Adrenal gland (tissue), 12 donors: Measurements from ENCODE around the gene GRAP2. TPM values are rescaled to one million over a fixed set of nuclear protein-coding genes. Genes with fewer than 3 reads are reported as not detected.

ENCODE experiments used
- DNase-seq, 7 donors: peaks; one replicate each; pipeline ENCODE4 v3.0.0-alpha.2; 2019 to 2020
- H3K27ac ChIP-seq, 5 donors: fragments of 200-600 bp; sonication (generic) in 4 of 5; 1 replicate in 3 of 5; 2 replicates in 2 of 5; pipeline versions ENCODE4 v1.5.1 to v1.8.0; 2016 to 2020; ENCODE audit warnings: mild to moderate bottlenecking in 1 of 5
- H3K27me3 ChIP-seq: fragments of 200-600 bp; 2 replicates; pipeline ENCODE4 v1.8.0; 2021
- H3K36me3 ChIP-seq, 2 donors: fragments of 200-600 bp; replicated peaks in 1 of 2; 1 replicate in 1 of 2; 2 replicates in 1 of 2; pipeline versions ENCODE4 v1.5.1 to v1.8.0; 2018 to 2022
- H3K4me1 ChIP-seq, 2 donors: fragments of 200-600 bp; replicated peaks in 1 of 2; 1 replicate in 1 of 2; 2 replicates in 1 of 2; pipeline versions ENCODE4 v1.5.1 to v1.8.0; 2018 to 2021
- H3K4me3 ChIP-seq, 4 donors: fragments of 200-600 bp; sonication (generic) in 3 of 4; one replicate each; pipeline ENCODE4 v1.5.1; 2016 to 2018
- H3K9me3 ChIP-seq, 3 donors: fragments of 200-600 bp; sonication (generic) in 1 of 3; replicated peaks in 1 of 3; 1 replicate in 2 of 3; 2 replicates in 1 of 3; pipeline versions ENCODE4 v1.5.1 to v1.8.0; 2016 to 2021
- POLR2A ChIP-seq, 2 donors: fragments of 450-650 bp; IDR thresholded peaks; one replicate each; pipeline ENCODE4 v1.6.1; 2017; ENCODE audit warnings: antibody characterized with exemption in 2 of 2, mild to moderate bottlenecking in 2 of 2, moderate library complexity in 1 of 2
- WGBS, 4 donors: extraction: QIAGEN DNeasy Blood & Tissue Kit in 2 of 4; methylation state at CpG; one replicate each; pipeline versions ENCODE4 v1.1.5 to v1.1.7; 2013 to 2017; 5-methylcytosine and 5-hydroxymethylcytosine counted together
- intact Hi-C, 2 donors: fragments of 100-400 bp; cut with DNase I; formaldehyde crosslinking; loops; one replicate each; pipeline versions ENCODE4 v1.14.1 to v1.15.0; 2022 to 2023
- polyA plus RNA-seq, 3 donors: library from polyadenylated mRNA; stranded (reverse); fragments of 200-250 nt in 2 of 3; fragments of 350-450 nt in 1 of 3; fragmentation: Illumina TruSeq in 1 of 3; extraction: RNeasy Lipid Tissue Mini Kit (QIAGEN cat#74804) in 1 of 3; gene quantifications; one replicate each; pipeline ENCODE4 v1.2.3, GENCODE V29; 2013 to 2014
- total RNA-seq, 9 donors: library from RNA; depleted of rRNA in 4 of 9; stranded (reverse); fragments of >200 nt in 4 of 9; fragments of 120-200 nt in 1 of 9; fragmentation: NEBNext Ultra II Directional in 1 of 9; extraction: Animal tissue kit (Norgen Biotek cat#: 25700) in 1 of 9; gene quantifications; one replicate each; pipeline versions ENCODE4 v1.1.0 to v1.2.4, GENCODE V29; 2013 to 2023
- TF ChIP-seq, protein P1 (sequence below), 6 experiments: fragments of 450-650 bp in 4 of 6; fragments of 200-600 bp in 2 of 6; sonication (generic) in 1 of 6; IDR thresholded peaks; 1 replicate in 5 of 6; 2 replicates in 1 of 6; pipeline versions ENCODE4 v1.5.1 to v1.8.0; 2016 to 2021; ENCODE audit warnings: antibody characterized with exemption in 6 of 6, mild to moderate bottlenecking in 2 of 6, moderate library complexity in 1 of 6
- donor health status: healthy with polysubstance abuse.
- donor health status: Bipolar disorder and iron deficiency.
- donor health status: DM: yes; HTN: yes; CAD: no.
- donor health status: DM: no; HTN: no; CAD: no.
- donor health status: DM: no; HTN: no; CAD: no.
- donor health status: DM: yes; HTN: yes; CAD: no.

The GRAP2 gene
- total and polyA plus RNA-seq, 12 donors, result 0.28 to 1.7 (median 0.61) TPM; not detected in 1

GRCh38 chr22:39952347-39952746 is 51.5 kb downstream of the GRAP2 start:
- TF ChIP-seq, protein P1, sequence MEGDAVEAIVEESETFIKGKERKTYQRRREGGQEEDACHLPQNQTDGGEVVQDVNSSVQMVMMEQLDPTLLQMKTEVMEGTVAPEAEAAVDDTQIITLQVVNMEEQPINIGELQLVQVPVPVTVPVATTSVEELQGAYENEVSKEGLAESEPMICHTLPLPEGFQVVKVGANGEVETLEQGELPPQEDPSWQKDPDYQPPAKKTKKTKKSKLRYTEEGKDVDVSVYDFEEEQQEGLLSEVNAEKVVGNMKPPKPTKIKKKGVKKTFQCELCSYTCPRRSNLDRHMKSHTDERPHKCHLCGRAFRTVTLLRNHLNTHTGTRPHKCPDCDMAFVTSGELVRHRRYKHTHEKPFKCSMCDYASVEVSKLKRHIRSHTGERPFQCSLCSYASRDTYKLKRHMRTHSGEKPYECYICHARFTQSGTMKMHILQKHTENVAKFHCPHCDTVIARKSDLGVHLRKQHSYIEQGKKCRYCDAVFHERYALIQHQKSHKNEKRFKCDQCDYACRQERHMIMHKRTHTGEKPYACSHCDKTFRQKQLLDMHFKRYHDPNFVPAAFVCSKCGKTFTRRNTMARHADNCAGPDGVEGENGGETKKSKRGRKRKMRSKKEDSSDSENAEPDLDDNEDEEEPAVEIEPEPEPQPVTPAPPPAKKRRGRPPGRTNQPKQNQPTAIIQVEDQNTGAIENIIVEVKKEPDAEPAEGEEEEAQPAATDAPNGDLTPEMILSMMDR (IDR thresholded peaks at IDR 0.05), result no peak
- TF ChIP-seq POLR2A (IDR thresholded peaks at IDR 0.05), result no peak
- H3K4me3 ChIP-seq, result no peak overlapping the region
- H3K27me3 ChIP-seq, result no peaks in the 10 kb centered on the region
- H3K27ac ChIP-seq, result no peak overlapping the region
- 76 to 91% (median 78%) methylated on average over 6 of the region's 6 CpGs for WGBS, 4 donors
- H3K36me3 ChIP-seq, result no peaks in the 10 kb centered on the region
- intact Hi-C loops, result no loop called here
- H3K9me3 ChIP-seq, result no peaks in the 10 kb centered on the region
- H3K4me1 ChIP-seq, result no peaks in the 10 kb centered on the region
- no peak for DNase-seq

GRCh38 chr22:39953101-39953500 is 52.2 kb downstream of the GRAP2 start:
- no peak for DNase-seq
- Histone ChIP-seq H3K27ac (no peak overlapping the region), H3K9me3 (no peaks in the 10 kb centered on the region), H3K36me3 (no peaks in the 10 kb centered on the region), H3K4me3 (no peak overlapping the region), H3K27me3 (no peaks in the 10 kb centered on the region), H3K4me1 (no peaks in the 10 kb centered on the region)
- WGBS, 4 donors, result 90 to 95% (median 91%) methylated on average over 2 of the region's 2 CpGs
- no peak for TF ChIP-seq POLR2A (IDR thresholded peaks at IDR 0.05)
- TF ChIP-seq, protein P1 (IDR thresholded peaks at IDR 0.05), result no peak
- intact Hi-C loops, result no loop called here

DNA sequence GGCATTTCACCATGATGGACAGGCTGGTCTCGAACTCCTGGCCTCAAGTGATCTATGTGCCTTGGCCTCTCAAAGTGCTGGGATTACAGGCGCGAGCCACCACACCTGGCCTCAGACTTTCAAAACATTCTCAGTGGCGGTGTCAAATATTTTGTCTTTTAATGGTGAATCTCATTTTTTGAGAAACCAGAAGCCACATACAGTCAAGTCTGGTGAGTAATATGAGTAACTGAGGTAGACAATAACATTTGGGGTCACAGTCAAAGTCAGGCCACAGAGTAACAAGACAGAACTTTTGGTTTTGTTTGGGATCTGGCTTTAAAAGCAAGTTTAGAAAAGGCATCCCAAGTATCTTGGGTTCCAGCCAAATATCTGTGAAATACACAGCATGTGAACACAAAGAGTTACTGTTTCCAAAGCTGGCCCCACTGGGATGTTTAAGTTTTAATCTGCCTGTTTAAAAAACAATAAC is 53.7 kb downstream of the GRAP2 start:
- WGBS, 4 donors, result 88 to 94% (median 90%) methylated on average over 4 of the region's 4 CpGs

GRCh38 chr22:39955675-39956074 is 54.8 kb downstream of the GRAP2 start:
- no peaks in the 10 kb centered on the region for H3K27me3 ChIP-seq
- no peaks in the 10 kb centered on the region for H3K9me3 ChIP-seq
- H3K27ac ChIP-seq, result no peak overlapping the region
- no peaks in the 10 kb centered on the region for H3K4me1 ChIP-seq
- TF ChIP-seq, protein P1 (IDR thresholded peaks at IDR 0.05), result no peak
- no peak for TF ChIP-seq POLR2A (IDR thresholded peaks at IDR 0.05)
- no peaks in the 10 kb centered on the region for H3K36me3 ChIP-seq
- H3K4me3 ChIP-seq, result no peak overlapping the region
- 93 to 100% (median 98%) methylated on average over 2 of the region's 2 CpGs for WGBS, 4 donors
- no peak for DNase-seq
- intact Hi-C loops, result no loop called here

More for the DNA sequence above, 53.7 kb downstream of the GRAP2 start:
- H3K4me1 ChIP-seq, result no peaks in the 10 kb centered on the region
- H3K36me3 ChIP-seq, result no peaks in the 10 kb centered on the region
- no peak overlapping the region for H3K27ac ChIP-seq
- intact Hi-C loops, result no loop called here
- H3K9me3 ChIP-seq, result no peaks in the 10 kb centered on the region
- no peak overlapping the region for H3K4me3 ChIP-seq
- H3K27me3 ChIP-seq, result no peaks in the 10 kb centered on the region
- TF ChIP-seq, protein P1 (IDR thresholded peaks at IDR 0.05), result no peak
- TF ChIP-seq POLR2A (IDR thresholded peaks at IDR 0.05), result no peak
- DNase-seq, result no peak
